Activated T-cell treated with anti-CD3 and anti-CD28 coated beads, Interleukin-2, amount 50 U/mL, for 48 hours (primary cell): ENCODE data around the gene CDC42EP3.

ENCODE experiments used
- DNase-seq, 2 experiments: peaks; one replicate each; pipeline ENCODE4 v3.0.0-alpha.2; 2020

CDC42EP3 gene

GRCh38 chr2:37635504-37636380, 35.7 kb downstream of the CDC42EP3 start:
- DNase-seq, result peak; percentile 80 to 82

- DNase-seq, result peak; percentile 74 to 78
Observed at GRCh38 chr2:37634914-37635503, 36.4 kb downstream of the CDC42EP3 start.

DNA sequence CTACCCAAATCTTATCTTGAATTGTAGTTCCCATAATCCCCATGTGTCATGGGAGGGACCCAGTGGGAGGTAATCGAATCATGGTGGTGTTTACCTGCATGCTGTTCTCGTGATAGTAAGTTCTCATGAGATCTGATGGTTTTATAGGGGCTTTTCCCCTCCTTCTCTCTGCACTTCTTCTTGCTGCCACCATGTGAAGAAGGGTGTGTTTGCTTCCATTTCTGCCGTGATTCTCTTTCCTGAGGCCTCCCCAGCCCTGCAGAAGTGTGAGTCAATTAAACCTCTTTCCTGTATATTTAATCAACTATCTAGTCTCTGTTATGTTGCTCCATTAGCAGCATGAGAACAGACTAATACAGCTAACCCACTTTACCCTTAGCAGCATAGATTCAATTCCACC, 37.6 kb downstream of the CDC42EP3 start:
- DNase-seq, result no peak

- DNase-seq, result no peak
Observed at GRCh38 chr2:37633234-37633633, 38.2 kb downstream of the CDC42EP3 start.

GRCh38 chr2:37632310-37632709, 39.1 kb downstream of the CDC42EP3 start:
- no peak for DNase-seq

GRCh38 chr2:37631698-37632097, 39.7 kb downstream of the CDC42EP3 start:
- DNase-seq, result no peak

- no peak for DNase-seq
Observed at GRCh38 chr2:37631292-37631691, 40.1 kb downstream of the CDC42EP3 start.

DNA sequence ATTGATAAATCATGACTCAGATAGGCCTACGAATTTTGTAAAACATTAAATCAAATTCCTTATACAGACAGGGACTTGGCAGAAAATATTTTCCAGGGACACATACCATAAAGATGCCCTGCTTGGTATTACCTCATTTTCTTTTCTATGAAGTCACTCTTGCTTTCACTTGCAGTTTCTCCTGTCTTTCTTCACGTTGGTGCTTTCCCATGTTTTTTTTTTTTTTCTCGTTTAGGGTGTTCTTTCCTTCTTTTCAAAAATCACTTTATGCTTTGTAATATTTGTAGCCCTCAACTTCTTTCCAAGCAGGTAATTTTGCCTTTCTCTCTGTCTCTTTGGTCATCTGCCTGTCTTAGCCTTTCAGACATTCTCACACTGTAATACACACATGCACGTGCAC, 40.7 kb downstream of the CDC42EP3 start:
- DNase-seq, result no peak

DNA sequence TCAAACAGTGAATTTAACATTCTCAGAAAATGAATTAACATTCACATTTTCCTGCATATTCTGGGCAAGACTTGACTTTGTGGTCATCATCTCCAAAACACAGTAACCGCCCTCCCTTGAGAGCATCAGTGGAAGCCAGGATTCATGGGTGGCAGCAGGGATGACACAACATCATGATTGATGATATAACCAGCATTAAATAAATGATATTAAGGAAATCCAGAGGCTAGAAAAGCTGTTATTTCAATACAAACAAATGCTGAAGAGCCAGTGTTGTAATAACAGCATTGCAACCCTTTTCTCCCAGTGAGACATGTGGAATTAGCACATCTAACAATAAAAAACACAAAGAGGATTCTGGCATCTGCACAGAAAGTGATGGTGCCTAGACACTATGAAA, 41.1 kb downstream of the CDC42EP3 start:
- DNase-seq, result no peak

- no peak for DNase-seq
Observed at GRCh38 chr2:37629529-37629928, 41.9 kb downstream of the CDC42EP3 start.

DNA sequence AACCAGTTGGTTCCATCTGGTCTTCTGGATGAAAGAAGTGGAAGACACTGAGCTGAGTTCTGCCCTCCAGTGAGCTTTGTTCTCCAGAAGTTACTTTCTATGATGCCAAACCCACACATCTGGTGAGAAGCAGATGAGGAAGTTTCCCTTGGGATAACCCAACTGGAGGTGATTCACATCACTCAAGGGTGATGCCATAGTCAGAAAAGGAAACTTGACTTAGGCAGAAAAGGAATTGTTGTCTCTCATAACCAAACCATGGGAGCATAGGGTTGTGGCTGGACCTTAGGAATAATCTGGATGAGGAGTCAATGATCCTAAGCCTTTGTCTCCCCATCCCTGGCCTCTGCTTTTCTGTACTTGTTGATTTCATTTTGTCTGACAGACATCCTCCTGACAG, 43.7 kb downstream of the CDC42EP3 start:
- DNase-seq, result no peak

DNA sequence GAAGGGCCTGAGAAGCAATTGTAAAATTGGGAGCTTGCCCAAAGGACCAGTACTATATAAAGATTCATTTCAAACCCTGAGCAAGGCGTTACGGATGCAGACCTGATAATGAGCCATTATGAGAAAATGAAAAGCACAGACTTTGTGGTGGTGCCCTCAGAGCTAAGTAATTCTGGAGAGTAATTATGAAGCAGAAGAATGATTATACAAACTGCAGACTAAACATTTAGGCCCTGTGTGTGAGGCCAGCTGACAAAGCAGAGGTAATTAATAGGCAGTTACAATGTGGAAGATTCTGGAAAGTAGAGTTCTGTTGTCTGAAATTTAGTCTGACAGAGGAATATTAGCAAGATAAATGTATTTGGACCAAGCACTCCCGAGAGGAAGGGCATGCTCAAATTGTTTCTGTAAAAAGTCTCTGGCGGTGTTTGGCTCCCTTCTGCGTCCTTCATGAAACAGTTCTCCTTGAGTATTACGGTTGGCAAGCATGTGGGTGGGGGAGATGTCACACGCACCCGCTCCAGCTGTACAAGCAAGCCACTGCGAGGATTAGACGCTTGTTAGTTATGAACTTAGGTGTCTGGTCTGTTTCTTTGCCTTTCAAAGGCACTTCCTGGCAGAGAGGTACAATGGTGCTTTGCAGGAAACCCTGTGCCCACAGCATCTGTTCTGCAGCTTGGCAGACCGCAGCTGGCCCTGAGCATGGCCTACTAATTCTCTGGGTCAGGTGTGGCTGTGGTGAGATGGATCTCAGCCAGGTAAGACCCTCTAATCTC, 45.5 kb downstream of the CDC42EP3 start:
- DNase-seq, result peak; percentile 59 to 61

- DNase-seq, result no peak
Observed at GRCh38 chr2:37625156-37625555, 46.3 kb downstream of the CDC42EP3 start.

GRCh38 chr2:37623971-37624900, 47.2 kb downstream of the CDC42EP3 start:
- peak; percentile 59 to 65 for DNase-seq

- no peak for DNase-seq
Observed at GRCh38 chr2:37623406-37623805, 48.0 kb downstream of the CDC42EP3 start.

DNA sequence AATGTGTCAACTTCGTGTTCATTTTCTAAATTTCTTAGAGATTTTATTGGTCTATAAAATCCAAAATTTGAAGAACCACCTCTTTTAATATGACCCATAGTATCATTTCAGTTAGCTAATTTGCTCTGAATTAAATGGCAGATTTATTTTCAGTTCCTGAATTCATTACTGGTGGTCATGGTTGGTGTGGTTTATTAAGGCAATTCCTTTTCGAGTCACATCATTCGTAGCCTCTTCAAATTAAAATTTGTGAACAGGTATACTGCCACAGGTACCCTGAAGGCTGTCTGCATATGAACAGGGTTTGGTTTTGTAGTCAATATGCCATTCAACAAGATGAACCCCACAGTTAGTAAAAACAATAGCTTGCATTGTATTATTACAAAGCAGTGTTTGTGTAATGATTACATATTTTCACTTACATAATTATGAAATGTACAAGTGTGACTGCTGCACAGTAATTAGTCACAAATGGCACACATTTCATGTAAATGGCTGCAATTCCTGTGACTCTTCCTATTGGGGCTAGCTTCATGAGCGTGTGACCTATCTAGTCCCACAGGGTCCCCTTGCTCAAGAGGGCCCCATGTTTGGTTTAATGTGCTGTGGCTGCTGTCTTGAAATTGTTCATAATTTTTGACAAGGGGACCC, 48.9 kb downstream of the CDC42EP3 start:
- no peak for DNase-seq

- no peak for DNase-seq
Observed at GRCh38 chr2:37621199-37621598, 50.2 kb downstream of the CDC42EP3 start.

DNA sequence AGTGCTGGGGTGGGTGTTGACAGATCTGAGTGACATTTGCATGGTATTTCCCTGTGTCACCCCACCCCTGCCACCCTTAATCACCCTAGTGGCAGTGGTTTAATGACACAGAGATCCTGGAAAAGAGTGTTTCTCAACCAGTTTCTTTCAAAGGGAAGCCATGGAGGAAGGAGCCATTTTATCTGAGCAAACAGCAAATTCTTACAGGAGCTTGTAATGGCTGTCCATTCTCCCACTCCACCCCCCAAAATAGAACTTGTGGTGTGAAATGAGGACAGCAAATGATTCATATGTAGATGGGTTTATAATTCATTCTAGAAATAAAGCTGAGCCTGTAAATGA, 51.5 kb downstream of the CDC42EP3 start:
- DNase-seq, result no peak

DNA sequence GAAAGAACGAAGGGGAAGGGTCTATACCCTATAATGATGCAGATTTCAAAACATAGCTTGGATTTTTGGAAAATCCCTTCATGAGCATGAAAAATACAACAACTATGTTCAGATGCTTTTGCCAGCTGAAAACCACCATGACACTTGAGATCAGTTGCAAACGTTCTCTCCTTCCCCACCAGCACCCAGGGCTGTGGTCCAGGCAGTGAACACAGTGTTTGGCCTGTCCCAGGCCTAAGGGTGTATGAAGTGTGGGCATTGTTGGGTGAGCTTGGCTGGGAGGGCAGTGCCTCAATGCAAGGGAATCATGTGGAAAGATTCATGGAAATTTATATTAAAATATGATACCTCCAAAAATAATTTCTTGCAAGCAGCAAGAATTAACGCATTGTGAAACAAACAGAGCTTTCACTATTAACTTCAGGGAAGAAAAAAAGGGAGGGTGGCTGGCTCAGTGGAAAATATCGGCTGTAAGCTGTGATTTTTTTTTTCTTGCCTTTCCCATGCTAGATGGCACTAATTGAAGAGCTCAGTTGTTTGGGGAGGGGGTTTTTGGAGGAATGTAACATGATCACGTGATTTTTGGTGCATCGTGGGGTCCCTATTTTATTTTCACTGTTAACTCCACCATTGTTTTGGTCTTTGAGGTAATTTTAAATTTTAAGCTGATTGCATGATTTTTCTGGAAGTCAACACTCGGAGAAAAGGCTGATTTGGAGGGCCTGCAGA, 52.0 kb downstream of the CDC42EP3 start:
- no peak for DNase-seq

GRCh38 chr2:37618326-37618725, 53.1 kb downstream of the CDC42EP3 start:
- no peak for DNase-seq

DNA sequence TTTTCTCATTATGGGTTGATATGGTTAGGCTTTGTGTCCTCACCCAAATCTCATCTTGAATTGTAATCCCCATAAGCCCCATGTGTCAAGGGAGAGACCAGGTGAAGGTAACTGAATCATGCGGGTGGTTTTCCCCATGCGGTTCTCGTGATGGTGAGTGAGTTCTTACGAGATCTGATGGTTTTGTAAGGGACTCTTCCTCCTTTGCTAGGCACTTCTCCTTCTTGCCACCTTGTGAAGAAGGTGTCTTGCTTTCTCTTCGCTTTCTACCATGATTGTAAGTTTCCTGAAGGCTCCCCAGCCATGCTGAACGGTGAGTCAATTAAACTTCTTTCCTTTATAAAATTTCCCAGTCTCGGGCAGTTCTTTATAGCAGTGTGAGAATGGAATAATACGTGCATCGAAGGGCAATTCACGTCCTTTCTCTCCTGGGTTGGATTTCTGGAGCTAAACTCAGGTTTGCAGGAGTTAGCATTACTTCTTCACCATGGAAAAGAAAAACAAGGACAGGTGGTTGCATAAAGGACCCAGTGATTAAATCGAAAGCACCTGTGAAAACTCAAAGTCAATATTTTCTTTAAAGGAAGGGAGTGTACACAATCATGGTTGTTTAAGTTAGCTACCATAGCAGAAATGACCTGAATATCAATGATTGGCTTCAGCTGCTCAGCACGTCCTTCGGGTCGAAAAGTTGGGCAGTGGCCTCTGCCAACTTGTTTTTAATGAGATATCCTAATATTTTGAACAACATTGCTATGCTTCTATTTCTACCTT, 54.1 kb downstream of the CDC42EP3 start:
- DNase-seq, result no peak
